ENCODE data around the gene SHROOM3.

The SHROOM3 gene

DNA sequence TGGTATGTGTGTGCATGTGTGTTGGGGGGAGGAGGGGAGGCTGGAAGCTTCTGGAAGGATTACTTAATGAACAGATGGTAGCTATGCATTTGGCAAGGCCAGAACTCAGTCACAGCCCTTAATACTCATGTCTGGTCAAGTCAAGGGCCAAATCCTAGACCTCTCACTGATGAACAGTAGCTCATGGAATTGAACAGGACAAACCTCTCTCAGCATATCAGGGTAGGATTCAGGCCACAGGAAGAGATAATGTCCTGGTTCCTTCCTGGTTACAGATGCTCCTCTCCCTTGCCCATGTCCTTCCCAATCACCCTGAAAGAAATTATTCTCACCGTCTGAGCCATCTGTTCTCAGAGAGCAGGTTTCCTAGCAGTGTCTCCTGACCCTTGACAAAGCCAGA lies 297.2 kb downstream of the SHROOM3 start:
- no peak for DNase-seq

DNA sequence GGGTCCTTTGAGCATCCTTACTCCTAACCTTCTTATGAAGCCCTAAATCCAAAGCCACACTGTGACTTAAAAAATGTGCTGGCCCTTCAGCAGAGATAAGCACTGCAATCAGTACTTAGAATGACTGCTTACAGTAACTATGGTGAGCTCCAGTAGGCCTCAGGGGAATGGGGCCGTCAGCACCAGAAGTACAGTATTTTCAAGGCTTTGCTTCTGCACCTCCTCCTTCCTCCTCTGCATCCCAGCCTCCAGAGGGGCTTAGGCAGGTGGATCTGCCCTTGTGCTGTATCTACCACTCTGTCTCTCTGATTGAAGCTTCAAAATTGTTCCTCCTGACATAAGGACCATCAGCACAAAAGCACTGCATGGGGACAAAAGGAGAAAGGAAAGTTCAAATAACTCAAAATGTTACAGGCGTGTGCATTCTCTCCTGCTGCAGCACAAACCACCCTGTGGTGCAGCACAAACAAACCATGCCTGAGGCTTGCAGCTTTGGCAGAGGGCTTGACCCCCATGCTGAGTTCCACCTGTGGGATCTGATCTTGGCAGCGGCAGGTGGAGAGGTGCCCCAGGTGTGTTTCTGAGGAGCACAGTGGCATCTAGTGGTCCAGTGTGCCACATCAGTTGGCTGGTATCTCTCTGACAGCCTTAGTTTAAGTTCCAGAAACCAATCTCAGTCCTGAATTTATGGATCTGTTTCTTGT lies 298.2 kb downstream of the SHROOM3 start:
- no peak for DNase-seq

DNA sequence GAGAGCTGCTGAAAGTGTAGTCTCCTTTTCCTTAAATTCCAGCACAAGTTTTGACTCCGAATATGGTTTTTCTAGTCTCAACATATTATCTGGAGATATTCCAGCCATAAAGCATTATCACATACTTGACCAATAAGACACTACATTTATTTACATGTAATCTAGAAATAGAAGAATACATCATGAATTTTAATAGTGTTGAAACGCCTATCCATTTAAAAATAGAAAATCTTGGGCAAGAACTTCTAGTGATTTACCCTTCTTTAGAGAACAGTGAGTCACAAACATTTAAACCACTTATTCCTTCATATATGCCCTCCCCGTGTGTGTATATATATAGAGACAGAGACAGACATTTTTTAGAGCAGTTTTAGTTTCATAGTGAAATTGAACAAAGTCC lies 301.4 kb downstream of the SHROOM3 start:
- no peak for DNase-seq

GRCh38 chr4:76737180-76737579 lies 302.2 kb downstream of the SHROOM3 start:
- DNase-seq, result no peak

DNA sequence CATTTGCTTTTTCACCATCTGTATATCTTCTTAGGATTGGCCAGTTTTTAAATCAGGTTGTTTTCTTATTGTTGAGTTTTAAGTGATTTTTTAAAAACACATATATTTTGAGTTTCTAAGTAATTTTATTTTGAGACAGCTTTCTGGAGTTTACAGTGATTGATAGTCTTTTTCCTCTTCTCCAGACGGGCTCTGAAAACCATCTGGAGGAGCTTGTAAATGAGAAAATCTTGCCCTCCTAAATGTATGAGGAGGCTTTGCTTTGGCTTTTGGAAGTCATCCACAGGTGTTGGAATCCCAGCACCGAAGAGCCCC lies 302.7 kb downstream of the SHROOM3 start:
- DNase-seq, result peak in 1 of 2 experiments; percentile 17

GRCh38 chr4:76738086-76738931 lies 303.3 kb downstream of the SHROOM3 start:
- DNase-seq, result peak in 1 of 2 experiments; percentile 17

DNA sequence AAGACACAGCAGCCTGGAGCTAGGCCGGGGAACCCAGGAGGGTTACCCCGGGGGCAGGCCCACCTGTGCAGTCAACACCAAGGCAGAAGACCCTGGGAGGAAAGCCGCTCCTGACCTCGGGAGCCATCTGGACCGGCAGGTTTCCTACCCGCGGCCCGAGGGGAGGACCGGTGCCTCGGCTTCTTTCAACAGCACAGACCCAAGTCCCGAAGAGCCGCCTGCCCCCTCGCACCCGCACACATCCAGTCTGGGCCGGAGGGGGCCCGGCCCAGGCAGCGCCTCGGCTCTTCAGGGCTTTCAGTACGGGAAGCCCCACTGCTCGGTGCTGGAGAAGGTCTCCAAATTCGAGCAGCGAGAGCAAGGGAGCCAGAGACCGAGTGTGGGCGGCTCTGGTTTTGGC lies 305.2 kb downstream of the SHROOM3 start:
- DNase-seq, result no peak

DNA sequence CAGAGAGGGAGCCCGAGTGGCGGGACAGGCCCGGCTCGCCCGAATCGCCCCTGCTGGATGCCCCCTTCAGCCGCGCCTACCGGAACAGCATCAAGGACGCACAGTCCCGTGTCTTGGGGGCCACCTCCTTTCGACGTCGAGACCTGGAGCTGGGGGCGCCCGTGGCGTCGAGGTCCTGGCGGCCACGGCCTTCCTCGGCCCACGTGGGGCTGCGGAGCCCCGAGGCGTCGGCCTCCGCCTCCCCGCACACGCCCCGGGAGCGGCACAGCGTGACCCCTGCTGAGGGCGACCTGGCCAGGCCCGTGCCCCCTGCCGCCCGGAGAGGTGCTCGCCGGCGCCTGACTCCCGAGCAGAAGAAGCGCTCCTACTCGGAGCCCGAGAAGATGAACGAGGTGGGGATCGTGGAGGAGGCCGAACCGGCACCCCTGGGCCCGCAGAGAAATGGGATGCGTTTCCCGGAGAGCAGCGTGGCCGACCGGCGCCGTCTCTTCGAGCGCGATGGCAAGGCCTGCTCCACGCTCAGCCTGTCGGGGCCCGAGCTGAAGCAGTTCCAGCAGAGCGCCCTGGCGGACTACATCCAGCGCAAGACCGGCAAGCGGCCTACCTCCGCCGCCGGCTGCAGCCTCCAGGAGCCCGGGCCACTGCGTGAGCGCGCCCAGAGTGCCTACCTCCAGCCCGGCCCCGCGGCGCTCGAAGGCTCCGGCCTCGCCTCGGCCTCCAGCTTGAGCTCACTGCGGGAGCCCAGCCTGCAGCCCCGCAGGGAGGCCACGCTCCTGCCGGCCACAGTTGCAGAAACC lies 306.0 kb downstream of the SHROOM3 start:
- DNase-seq, result no peak

DNA sequence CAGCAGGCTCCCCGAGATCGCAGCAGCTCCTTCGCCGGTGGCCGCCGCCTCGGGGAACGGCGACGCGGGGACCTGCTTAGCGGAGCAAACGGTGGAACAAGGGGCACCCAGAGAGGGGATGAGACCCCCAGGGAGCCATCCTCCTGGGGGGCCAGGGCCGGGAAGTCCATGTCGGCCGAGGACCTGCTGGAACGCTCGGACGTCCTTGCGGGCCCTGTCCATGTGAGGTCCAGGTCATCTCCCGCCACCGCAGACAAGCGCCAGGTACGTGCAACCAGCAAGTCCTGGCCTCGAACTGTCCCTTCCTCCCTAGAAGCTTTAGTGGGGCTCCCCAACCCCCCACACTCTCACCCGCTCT lies 306.6 kb downstream of the SHROOM3 start:
- no peak for DNase-seq

DNA sequence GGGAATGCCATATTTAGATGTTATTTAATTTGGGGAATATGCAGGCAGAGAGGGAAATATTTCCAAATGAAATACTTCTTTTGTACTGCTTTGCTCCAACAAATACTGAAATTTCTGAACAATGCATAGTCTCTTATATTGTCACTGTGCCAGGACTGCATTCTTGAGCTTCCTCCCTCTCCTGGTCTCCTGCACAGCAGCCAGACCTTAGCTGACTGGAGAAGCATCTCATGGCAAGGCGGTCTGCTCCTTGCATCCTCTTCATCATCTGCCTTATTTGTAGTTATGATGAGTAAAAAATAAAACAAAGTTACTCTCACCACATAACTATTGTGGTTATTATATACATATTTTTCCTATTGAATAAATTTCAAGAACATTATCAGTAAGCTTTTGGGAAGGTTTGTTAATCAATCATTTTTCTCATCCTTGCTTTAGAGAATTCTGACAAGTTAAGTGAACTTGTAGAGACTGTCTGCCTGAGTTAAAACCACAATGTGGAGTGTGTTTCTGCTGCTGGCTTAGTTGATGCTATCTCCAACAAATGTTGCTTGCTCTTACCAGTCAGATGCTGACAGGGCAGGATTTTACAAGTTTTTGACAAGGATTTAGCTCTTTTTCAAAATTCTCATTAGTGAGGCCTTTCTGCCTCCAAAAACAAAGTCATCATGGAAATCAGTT lies 309.4 kb downstream of the SHROOM3 start:
- no peak for DNase-seq

GRCh38 chr4:76745240-76745639 lies 310.2 kb downstream of the SHROOM3 start:
- DNase-seq, result no peak

DNA sequence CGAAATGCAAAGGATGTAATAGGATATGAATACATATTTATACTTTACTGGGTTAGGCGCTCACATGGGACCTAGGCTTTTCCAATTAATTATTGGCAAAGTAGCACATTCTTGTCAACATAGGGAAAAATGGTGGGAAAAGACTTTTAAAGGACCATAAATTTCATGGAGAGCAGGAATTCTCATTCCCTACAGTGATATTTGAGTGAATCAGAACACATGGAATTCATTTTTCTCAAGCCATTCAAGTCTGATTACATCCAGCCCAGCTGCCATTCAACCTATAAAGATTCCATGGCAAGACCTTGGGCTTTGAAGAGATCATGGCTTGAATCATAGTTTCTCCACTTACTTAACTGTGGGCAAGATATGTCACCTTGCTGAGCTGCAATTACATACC lies 312.5 kb downstream of the SHROOM3 start:
- no peak for DNase-seq

DNA sequence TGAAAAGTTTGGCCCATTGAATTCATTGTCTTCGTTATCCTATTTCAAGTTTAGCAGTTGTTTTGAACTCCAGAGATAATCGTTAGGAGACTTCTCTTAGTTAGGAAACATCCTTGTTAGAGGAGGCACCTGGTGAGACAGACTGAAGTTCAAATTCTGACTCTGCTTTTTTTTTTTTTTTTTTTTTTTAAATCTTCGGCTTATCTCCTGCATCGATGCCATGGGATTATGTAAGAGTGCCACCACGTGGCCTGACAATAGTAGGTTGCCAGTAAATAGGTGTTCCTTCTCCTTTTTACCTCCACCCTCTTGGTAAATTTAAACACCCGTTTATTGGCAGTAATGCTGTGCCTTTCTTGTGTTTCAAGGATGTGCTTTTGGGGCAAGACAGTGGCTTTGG lies 313.6 kb downstream of the SHROOM3 start:
- DNase-seq, result peak in 1 of 2 experiments; percentile 23

- no peak for DNase-seq
These were observed 314.3 kb downstream of the SHROOM3 start for GRCh38 chr4:76749355-76749754.

- no peak for DNase-seq
These were observed 315.7 kb downstream of the SHROOM3 start for GRCh38 chr4:76750716-76751115.

DNA sequence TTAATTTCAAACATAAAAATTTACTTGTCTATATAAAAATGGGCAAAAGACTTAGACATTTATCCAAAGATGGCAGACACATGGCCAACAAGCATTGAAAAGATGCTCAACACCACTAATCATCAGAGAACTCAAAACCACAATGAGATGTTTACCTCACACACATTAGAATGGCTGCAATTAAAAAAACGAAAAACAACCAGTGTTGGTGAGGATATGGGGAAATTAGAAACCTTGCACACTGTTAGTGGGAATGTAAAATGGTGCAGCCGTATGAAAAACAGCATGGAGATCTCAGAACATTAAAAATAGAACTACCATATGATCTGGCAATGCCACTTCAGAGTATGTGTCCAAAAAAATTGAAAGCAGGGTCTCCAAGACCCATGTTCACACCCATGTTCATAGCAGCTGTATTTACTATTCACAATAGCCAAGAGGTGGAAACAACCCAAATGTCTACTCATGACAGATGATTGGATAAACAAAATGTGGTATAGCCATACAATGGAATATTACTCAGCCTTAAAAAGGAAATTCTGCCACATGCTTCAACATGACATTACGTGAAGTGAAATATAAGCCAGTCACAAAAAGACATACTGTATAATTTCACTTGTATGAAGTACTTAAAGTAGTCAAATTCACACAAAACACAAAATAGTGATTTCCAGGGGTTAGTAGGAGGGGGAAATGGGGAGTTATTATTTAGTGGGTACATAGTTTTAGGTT lies 316.7 kb downstream of the SHROOM3 start:
- no peak for DNase-seq

- peak; percentile 55 to 79 for DNase-seq
These were observed 318.0 kb downstream of the SHROOM3 start for GRCh38 chr4:76752861-76753501.

DNA sequence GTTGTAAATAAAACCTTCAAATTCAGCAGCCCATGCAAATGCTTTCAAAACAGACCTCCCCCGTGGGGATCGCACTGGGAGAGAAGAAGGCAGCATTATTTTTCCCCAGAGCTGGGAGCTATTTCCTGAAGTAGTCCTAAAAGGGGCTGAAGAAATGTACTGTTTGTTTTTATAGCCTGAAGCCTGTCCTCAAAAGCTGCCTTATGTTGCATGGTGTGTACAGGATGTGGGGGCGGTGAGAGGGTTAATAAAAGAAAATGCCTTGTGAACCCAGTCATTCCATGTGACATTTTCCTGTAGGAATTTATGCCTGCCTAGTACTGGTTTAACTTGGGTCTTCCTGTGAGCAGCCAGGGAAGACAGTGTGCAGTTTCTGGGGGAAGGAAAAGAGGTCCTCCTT lies 318.8 kb downstream of the SHROOM3 start:
- DNase-seq, result no peak

DNA sequence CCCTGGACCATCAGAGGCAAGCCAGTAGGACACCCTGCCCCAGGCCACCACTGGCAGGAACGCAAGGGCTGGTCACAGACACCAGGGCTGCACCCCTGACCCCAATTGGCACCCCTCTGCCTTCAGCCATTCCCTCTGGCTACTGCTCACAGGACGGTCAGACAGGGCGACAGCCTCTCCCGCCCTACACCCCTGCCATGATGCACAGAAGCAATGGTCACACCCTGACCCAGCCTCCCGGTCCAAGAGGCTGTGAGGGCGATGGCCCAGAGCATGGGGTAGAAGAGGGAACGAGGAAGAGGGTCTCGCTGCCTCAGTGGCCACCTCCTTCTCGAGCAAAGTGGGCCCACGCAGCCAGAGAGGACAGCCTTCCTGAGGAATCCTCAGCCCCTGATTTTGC lies 319.4 kb downstream of the SHROOM3 start:
- DNase-seq, result no peak

- no peak for DNase-seq
These were observed 320.7 kb downstream of the SHROOM3 start for GRCh38 chr4:76755756-76756155.

DNA sequence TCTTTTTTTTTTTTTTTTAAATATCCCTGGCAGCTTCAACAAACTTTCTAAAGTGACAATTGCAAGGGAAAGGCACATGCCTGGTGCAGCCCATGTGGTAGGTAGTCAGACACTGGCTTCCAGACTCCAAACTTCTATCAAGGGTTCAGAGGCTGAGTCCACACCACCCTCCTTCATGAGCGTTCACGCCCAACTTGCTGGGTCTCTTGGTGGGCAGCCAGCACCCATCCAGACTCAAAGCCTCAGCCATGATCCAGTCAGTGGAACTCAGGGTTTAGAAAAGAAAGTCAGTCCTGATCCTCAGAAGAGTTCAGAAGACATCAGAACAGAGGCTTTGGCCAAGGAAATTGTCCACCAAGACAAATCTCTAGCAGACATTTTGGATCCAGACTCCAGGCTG lies 321.4 kb downstream of the SHROOM3 start:
- DNase-seq, result no peak

GRCh38 chr4:76757418-76757939 lies 322.4 kb downstream of the SHROOM3 start:
- DNase-seq, result no peak

Measured in NCI-H446 (cell line).